Forelimb muscle (tissue), 1 donor: ENCODE data around the gene TMPRSS11A. TPM values are rescaled to one million over a fixed set of nuclear protein-coding genes. Genes with fewer than 3 reads are reported as not detected.

Source experiments
- DNase-seq: peaks from one replicate; pipeline ENCODE4 v3.0.0-alpha.2; 2013; ENCODE audit warnings: low read depth
- polyA plus RNA-seq: library from polyadenylated mRNA; unstranded; fragments of 120-200 nt; gene quantifications from one replicate; pipeline ENCODE4 v1.2.1, GENCODE V29; 2013; ENCODE audit not compliant: insufficient read length

TMPRSS11A gene
- polyA plus RNA-seq, 1 donor = 0.05 TPM

DNA sequence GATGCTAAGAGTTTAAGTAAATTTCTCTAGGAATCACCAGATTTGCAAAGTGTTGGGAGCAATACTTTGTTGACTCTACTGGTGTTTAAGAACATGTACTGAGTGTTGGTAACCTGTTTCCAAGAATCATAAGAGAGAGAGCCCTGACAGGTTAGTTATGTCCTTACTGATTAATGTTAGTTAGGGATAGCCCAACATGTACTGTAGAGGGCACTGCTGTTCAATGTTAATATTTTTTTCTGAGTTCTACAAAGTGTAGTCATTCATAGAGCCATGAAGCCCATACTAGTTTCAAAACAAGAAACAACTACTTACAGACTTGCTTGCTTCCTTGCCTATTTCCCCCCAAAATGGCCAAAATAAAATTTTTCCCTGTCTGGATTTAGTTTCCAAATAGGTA lies 91.4 kb downstream of the TMPRSS11A start:
- DNase-seq = no peak

DNA sequence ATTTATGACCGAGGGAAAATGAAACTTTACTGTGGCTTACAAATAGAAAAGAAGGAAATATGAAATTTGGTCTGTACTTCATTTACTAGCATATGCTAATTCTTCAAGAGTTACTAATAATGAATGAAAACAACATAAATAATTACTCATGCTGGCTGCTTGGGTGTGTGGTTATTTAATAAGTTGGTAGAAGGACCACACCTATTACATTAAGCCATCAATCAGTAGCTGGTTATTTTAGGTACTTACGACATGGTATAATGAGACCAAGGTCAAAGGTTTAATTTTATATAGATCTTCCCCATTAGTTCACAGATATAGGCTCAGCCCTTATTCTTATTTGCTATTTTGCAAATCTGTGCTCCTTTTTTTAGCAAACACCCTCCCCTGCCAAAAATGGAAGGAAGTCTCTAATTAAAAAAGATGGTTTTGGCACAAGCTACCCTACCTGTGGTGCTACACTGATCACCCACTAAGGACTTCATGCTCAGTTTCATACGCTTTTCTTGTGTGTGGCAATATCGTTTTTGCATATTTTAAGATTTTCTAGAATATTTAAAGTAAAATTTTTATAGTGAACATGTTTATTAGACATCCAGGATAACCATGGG lies 93.6 kb downstream of the TMPRSS11A start:
- DNase-seq = no peak

DNA sequence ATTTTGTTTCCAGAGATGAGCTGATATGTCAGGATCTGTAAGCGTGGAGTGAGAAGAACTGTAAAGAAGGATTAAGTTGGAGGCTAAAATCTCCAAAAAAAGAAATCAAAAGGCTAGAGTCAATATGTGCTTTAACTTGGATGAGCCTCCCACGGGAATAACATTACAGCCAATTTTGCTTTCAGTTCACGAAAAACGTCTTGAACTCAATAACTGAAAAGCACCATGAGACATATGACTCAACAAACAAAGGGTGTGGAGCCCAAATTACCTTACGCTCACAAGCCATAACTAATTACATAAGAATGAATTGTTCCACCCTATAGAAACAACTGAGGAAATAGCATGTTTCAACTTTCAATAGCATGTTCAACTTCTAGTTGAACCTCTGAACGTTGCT lies 101.8 kb downstream of the TMPRSS11A start:
- no peak for DNase-seq

Other genes starting within 250 kb of the TMPRSS11A start
- gene GNRHR, start 209.1 kb downstream of the TMPRSS11A start, polyA plus RNA-seq = 0.52 TPM
- 0.19 TPM for gene TMPRSS11D, start 79.5 kb downstream of the TMPRSS11A start, polyA plus RNA-seq
- gene TMPRSS11F, start 166.4 kb upstream of the TMPRSS11A start, polyA plus RNA-seq = 0.06 TPM